Activated gamma-delta T cell treated with anti-CD3 and anti-CD28 coated beads, Interleukin-2, amount 50 U/mL, for 16 hours (primary cell): Measurements from ENCODE around the gene ZMIZ1.

Experiments
- DNase-seq: peaks from one replicate; pipeline ENCODE4 v3.0.0-alpha.2; 2020; ENCODE audit warnings: low read depth

The ZMIZ1 gene

DNA sequence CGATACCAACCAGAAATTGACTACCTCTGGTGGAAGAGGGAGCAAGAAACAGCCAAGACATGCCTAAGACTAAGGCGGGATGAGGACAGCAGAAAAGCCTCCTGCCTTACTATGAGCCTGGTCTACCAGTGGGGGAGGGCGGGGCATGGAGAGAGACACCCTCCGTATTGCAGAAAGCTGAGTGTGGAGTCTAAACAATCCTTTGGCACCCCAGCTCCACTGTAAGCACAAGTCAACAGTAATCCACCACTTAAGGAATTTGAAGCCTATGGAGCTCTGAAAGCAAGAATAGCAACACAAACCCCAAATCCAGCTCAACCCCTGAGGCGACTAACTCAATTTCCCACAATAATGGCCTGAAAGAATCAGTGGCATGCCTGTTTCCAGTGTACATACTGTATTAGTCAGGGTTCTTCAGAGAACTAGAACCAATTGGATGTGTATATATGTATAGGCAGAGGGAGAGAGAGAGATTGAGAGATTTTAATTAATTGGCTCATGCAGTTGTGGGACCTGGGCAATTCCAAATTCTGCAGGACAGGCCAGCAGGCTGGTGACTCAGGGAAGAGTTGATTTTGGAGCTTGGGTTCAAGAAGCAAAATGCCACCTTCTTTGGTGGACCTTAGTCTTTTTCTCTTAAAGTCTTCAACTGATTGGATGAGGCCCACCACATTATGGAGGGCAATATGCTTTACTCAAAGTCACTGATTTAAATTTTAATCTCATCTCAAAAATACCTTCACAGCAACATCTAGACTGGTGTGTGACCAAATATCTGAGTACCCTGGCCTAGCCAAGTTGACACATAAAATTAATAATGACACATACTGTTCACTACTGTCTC is 292.0 kb downstream of the ZMIZ1 start:
- no peak for DNase-seq

DNA sequence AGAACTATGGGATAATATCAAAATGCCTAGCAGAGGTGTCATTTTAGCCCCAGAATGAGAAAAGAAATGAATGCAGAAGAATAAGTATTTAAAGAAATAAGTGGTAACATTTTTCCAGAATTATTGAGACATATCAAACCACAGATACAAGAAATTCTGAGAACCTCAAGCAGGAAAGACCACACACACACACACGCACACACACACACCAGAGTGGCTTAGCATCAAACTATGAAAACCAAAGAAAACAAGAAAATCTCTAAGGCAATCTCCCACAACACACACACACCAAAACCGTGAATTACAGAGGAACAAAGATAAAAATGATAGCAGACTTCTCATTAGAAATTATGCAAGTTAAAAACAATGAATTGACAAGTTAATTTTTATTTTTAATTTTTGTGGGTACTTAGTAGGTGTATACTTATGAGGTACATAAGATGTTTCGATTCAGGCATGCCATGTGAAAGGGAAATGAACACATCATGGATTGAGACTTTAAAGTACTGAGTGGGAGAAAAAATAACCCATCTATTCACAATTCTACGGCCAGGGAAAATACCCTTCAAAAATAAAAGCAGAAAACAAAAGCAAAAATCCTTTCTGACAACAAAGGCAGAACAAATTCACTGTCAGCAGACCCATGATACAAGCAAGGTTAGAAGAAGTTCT is 293.1 kb downstream of the ZMIZ1 start:
- no peak for DNase-seq
